GM19438 (cell line): ENCODE measurements around the gene SEMA3D.
A peak's percentile ranks its signal among the peaks of the same experiment; 100 is the strongest.

Source experiments
- ATAC-seq: cut with Tn5 transposase; IDR thresholded peaks from one replicate; pipeline ENCODE4 v1.9.1; 2021; ENCODE audit warnings: low read depth; ENCODE audit not compliant: unreplicated experiment

The SEMA3D gene

GRCh38 chr7:85186521-85187241, at the start of gene SEMA3D:
Gene SEMA3D (minus strand): TSS chr7:85187056. CDS start chr7:85121891, 65,165 bp downstream.
- peak; percentile 76 for ATAC-seq

DNA sequence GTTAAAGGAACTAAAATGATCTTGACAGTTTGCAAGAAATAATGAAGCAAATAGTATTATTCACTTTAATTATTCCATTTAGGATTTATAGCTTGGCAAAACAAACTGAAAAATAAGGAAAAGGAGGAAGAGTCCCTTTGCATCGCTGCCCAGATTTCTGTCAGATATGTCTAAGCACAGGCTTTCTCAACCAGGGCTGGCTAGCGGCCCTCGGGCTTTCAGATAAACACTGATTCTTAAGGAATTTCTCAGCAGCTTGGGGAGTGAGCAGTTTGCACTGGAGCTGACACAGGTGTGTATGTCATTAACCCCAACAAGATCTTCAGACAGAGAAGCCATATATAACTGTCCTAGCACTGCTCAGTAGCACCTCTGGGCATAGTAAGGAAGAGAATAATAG, 47.9 kb upstream of the SEMA3D start:
- ATAC-seq = no peak

- ATAC-seq = no peak
Observed at GRCh38 chr7:85232068-85232467, 45.2 kb upstream of the SEMA3D start.

DNA sequence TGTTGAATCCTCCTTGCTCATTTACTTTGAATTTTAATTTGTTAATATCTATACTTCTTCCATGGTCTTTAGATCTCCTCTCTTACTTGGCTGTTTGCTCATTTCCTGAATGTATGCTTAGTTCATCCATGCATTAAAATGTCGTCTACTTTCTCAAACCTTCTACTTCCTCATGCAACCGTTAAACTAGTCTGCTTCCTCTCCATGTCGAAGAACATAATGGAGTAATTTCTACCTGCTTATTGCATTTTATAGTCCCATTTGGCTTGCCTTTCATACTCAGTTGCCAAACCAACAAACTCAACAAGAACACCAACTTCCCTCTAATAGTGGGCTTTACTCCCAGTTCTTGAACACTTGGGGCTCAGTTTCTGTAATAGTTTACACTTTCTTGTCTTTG, 43.8 kb upstream of the SEMA3D start:
- ATAC-seq = no peak

DNA sequence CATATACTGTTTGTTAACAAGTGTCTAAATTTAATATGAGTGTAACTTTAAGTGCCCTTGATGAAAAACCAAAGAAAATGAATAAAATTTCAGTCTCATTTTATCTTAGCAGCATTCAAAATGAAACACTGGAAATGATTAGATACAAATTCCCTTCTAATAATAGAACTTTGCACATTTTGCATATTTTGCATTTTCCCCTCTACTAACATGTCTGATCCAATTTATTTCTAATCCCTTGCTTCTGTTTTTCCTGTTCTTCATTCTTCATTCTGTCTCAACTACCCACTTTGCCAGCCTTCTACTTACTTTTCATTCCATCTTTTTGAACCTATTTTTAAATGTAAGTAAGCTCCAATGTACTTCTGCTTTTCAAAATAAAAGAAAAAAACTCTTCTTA, 42.7 kb upstream of the SEMA3D start:
- ATAC-seq = no peak

DNA sequence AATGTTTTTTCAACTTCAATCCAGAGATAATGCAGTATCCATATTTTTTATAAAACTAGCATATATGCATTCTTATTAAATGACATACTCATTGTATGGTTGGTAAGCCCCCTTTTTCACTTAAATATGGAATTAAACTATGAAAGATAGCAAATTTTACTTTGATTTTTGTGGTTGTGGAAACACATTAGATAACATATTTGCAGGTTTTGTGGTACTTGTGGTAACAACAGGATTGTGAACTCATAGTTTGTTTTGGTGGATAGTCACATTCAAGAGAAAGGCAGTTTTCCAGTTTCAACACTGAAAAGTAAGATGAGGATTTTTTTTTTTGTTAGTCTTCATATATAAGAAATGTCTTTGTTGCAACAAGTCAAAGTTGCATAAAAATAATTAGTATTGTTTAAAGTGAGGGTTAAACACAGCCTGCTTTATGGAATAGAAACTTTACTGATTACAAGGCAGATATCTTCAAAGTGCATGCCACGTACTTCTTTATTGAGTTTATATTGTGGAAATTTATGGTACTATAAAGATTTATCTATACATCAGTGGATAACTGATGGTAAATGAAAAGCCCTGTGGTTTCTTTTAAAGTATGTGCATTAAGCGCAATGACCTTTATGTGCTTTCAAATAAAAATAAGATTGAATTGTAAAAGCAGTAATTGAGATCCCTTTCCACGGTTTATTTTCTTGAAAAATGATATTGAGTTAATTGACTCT, 39.7 kb upstream of the SEMA3D start:
- no peak for ATAC-seq

DNA sequence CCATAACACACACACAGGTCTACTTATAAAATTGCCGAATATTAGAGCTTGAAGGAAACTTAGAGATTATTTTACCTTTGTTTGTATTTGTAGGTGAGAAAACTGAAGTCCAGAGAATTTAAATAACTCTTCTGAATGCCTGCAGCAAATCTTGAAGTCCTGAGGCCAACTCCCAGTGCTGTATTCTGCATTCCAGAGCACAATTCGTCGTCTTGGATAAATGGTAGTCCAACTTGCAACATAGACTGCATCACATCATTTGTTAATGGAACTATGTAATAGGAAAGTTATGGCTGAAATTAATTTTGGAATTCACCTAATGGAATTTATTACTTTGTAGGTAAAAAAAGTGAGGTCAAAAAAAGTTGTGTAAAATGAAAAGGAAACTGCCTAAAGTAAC, 37.3 kb upstream of the SEMA3D start:
- no peak for ATAC-seq

- no peak for ATAC-seq
Observed at GRCh38 chr7:85222522-85222921, 35.7 kb upstream of the SEMA3D start.

DNA sequence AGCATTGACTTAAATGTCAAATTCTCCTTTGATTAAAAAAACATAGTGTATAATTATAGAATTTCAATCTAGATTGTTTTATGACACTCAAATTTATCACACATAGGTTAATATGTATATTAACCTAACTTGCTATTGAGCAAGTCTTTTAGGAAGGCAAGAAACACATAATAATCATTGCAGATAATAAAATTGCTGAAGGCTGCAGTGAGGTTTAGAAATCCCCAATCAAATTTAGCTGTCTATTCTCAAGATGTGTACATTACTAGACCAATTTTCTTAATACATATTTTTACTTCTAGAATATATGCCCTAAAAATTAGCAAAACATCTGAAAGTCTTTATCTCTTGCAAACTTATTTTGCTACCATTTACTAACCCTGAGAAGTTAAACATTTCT, 34.9 kb upstream of the SEMA3D start:
- ATAC-seq = no peak

GRCh38 chr7:85220651-85221050, 33.8 kb upstream of the SEMA3D start:
- ATAC-seq = no peak

DNA sequence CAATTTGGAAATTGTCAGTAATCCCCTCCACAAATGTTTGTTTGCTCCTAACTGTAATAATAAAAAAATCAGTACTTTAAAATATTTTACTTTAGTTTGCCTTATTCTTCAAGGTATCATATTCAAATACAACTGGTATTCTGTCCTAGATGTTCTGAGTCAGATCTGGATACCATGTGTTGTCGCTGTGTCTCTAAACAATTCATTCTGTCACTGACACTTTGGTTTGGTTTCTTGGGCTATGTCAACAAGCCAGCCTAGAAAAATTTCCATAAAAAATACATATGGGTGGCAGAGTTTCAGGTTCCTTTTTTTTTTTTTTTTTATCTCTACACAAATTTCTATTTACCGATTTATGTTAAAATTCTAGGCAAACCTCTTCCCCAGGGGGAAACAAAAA, 33.2 kb upstream of the SEMA3D start:
- ATAC-seq = no peak

GRCh38 chr7:85217085-85217484, 30.2 kb upstream of the SEMA3D start:
- no peak for ATAC-seq

- ATAC-seq = no peak
Observed at GRCh38 chr7:85215098-85215497, 28.2 kb upstream of the SEMA3D start.

DNA sequence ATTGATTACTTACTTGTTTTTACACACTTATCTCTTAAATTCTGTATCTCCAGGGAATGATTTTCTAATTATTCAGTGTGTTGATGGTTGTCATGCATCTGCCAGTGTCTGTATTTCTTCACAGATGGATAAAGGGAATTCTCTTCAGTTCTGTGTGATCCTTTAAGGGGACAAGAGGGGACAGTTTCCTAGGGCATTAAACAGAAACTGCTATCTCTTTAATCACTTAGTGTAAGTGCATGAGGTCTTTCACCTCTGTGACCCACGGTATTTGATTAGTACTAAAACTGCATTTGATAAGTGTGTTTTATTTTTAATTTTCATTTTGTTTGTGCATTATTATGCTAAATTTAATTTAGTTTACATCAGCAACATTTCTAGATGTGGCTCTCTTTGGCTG, 26.6 kb upstream of the SEMA3D start:
- ATAC-seq = no peak

- ATAC-seq = no peak
Observed at GRCh38 chr7:85205754-85206153, 18.9 kb upstream of the SEMA3D start.

GRCh38 chr7:85204496-85204895, 17.6 kb upstream of the SEMA3D start:
- ATAC-seq = no peak

DNA sequence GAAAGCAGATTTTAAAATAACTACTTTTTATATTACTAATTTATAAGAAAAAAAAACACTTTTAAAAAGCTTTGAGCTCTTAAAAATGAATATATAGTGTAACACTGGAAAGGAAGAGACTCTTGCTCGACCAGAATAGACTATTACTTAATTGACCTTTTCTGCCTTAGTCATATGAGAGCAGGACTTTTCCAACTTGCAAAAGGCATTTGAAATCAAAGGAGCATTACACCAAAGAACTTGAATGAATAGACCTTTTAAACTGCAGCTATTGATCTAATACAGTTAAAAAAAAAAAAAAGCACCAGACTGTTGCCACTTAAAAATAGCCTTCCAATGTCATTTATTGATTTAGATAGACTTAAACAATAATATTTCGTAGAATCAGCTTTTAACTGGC, 17.2 kb upstream of the SEMA3D start:
- no peak for ATAC-seq

GRCh38 chr7:85201209-85201608, 14.4 kb upstream of the SEMA3D start:
- ATAC-seq = no peak

DNA sequence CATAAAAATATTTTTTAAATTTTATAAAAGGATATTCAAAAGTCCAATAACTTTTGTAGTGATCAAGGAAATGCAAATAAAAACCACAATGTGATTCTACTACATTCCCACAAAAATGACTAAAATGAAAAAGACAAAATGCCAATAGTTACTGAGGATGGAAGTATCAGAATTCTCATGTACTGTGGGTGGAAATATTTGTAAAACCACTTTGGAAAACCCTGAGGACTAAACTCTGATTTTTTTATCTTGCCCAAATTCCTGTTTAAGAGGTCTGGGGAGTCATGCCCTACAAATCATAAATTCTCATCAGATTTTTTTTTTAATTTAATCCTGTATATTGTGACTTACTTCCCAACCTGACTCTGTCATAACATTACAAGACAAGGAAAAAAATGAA, 9.8 kb upstream of the SEMA3D start:
- ATAC-seq = no peak

GRCh38 chr7:85191383-85191782, 4.5 kb upstream of the SEMA3D start:
- no peak for ATAC-seq

DNA sequence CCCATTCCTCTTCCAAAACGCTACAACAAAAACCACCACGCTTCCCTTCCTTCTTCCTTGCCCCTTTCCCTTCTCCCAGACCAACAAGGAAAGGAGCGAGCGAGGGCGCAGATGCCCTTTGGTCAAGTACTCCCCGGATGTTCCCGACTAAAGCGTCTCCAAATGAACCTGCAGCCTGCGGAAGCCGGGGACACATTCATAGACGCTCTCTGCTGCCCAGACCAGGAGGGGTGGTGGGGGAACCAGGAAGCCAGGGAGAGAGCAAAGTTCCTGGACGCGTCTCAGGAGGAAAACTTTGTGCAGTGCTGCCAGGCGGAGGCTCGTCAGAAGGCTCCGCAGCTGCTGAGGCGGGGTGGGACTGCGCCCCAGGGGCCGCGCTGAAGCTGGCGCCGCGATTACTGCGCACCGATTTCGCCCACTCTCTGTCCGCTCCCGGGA, 754 bp downstream of the SEMA3D start:
- ATAC-seq = no peak

GRCh38 chr7:85185424-85186082, 1.3 kb downstream of the SEMA3D start:
- ATAC-seq = no peak
